ENCODE data around the gene MOB3B.
A peak's percentile ranks its signal among the peaks of the same experiment; 100 is the strongest.

Gene MOB3B

GRCh38 chr9:27529316-27530278, at the start of gene MOB3B:
MOB3B (minus strand) TSS chr9:27529814; CDS start chr9:27455550, 74,264 bp downstream.
- DNase-seq = peak; percentile 71

- DNase-seq = peak; percentile 99
These were observed 44.3 kb upstream of the MOB3B start for GRCh38 chr9:27573634-27574590.

- peak; percentile 89 for DNase-seq
These were observed 43.5 kb upstream of the MOB3B start, which contains the start of gene C9orf72 for GRCh38 chr9:27572918-27573633. C9orf72 (minus strand) TSS chr9:27573481; CDS start chr9:27567120, 6,361 bp downstream.

- peak; percentile 75 for DNase-seq
These were observed 42.9 kb upstream of the MOB3B start for GRCh38 chr9:27572566-27572917.

GRCh38 chr9:27572061-27572460, 42.4 kb upstream of the MOB3B start:
- DNase-seq = no peak

GRCh38 chr9:27571011-27571410, 41.4 kb upstream of the MOB3B start:
- DNase-seq = no peak

- no peak for DNase-seq
These were observed 39.8 kb upstream of the MOB3B start for GRCh38 chr9:27569406-27569805.

- no peak for DNase-seq
These were observed 36.5 kb upstream of the MOB3B start for GRCh38 chr9:27566118-27566517.

GRCh38 chr9:27565696-27566095, 36.1 kb upstream of the MOB3B start:
- no peak for DNase-seq

GRCh38 chr9:27564670-27565069, 35.1 kb upstream of the MOB3B start:
- DNase-seq = no peak

GRCh38 chr9:27563738-27564430, 34.3 kb upstream of the MOB3B start:
- no peak for DNase-seq

GRCh38 chr9:27561685-27562084, 32.1 kb upstream of the MOB3B start:
- no peak for DNase-seq

- DNase-seq = no peak
These were observed 30.8 kb upstream of the MOB3B start for GRCh38 chr9:27560457-27560856.

- DNase-seq = no peak
These were observed 28.7 kb upstream of the MOB3B start for GRCh38 chr9:27558307-27558706.

GRCh38 chr9:27556470-27556869, 26.9 kb upstream of the MOB3B start:
- DNase-seq = no peak

- DNase-seq = no peak
These were observed 25.1 kb upstream of the MOB3B start for GRCh38 chr9:27554712-27555111.

- no peak for DNase-seq
These were observed 19.7 kb upstream of the MOB3B start for GRCh38 chr9:27549196-27549755.

- no peak for DNase-seq
These were observed 18.6 kb upstream of the MOB3B start for GRCh38 chr9:27548055-27548741.

GRCh38 chr9:27545471-27545870, 15.9 kb upstream of the MOB3B start:
- DNase-seq = no peak

- DNase-seq = no peak
These were observed 12.9 kb upstream of the MOB3B start for GRCh38 chr9:27542508-27542907.

GRCh38 chr9:27541740-27542139, 12.1 kb upstream of the MOB3B start:
- no peak for DNase-seq
